Natural killer cell treated with Interleukin-12 subunit alpha and Interleukin-12 subunit beta and Interleukin-15 and Interleukin-18, amount 100 ng/mL, for 72 hours (primary cell): ENCODE measurements around the gene MSANTD3. TPM values are rescaled to one million over a fixed set of nuclear protein-coding genes. Genes with fewer than 3 reads are reported as not detected.

Experiments used
- ATAC-seq, 2 donors: fragments of 150-1000 bp; cut with Tn5 transposase in 1 of 2; sonication (Bioruptor Pico), chemical (Tn5 transposase) in 1 of 2; 2 replicates each; pipeline ENCODE4 v1.10.0; 2021
- DNase-seq: peaks from one replicate; pipeline ENCODE4 v3.0.0; 2022; ENCODE audit warnings: low spot score
- H3K27ac Mint-ChIP-seq, 2 donors: 1 replicate in 1 of 2; 2 replicates in 1 of 2; pipeline ENCODE4 v1.8.0; 2022; ENCODE audit warnings: mixed read lengths in 2 of 2, mild to moderate bottlenecking in 1 of 2, moderate library complexity in 1 of 2
- H3K27me3 Mint-ChIP-seq, 2 donors: 1 replicate in 1 of 2; 2 replicates in 1 of 2; pipeline ENCODE4 v1.8.0; 2022; ENCODE audit warnings: mixed read lengths in 2 of 2
- H3K36me3 Mint-ChIP-seq: one replicate; pipeline ENCODE4 v1.8.0; 2022; ENCODE audit warnings: mixed read lengths
- H3K4me1 Mint-ChIP-seq, 2 donors: 1 replicate in 1 of 2; 2 replicates in 1 of 2; pipeline ENCODE4 v1.8.0; 2022; ENCODE audit warnings: low read depth in 2 of 2, mixed read lengths in 2 of 2, mild to moderate bottlenecking in 1 of 2
- H3K4me3 Mint-ChIP-seq: one replicate; pipeline ENCODE4 v1.8.0; 2022; ENCODE audit warnings: mixed read lengths
- H3K9me3 Mint-ChIP-seq: 2 replicates; pipeline ENCODE4 v1.8.0; 2022; ENCODE audit warnings: mixed read lengths
- total RNA-seq, 2 donors: library from RNA; stranded (reverse); gene quantifications; one replicate each; pipeline ENCODE4 v1.2.3, GENCODE V29; 2022

Gene MSANTD3
- total RNA-seq, 2 donors from 2014 or later, result 9.2 to 17.5 TPM

DNA sequence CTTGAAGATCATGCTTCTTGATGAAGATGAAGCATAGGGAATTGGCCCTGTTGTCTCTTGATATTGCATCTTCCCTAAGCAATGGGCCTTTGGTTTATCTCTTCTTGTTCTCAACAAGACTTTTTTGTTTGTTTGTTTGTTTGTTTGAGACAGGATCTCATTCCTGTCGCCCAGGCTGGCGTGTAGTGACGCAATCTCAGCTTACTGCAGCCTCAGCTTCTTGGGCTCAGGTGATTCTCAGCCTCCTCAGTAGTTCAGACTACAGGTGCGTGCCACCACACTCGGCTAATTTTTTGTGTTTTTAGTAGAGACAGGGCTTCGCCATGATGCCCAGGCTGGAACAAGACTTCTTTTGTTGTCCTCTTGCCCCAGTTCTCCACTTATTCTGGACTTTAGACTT, 51.2 kb downstream of the MSANTD3 start:
- H3K4me1 Mint-ChIP-seq, result peaks cover 6% of the 10 kb centered on the region in 2 donors
- no peaks in the 10 kb centered on the region for H3K9me3 Mint-ChIP-seq
- DNase-seq (no peak), ATAC-seq (no peak)
- H3K27me3 Mint-ChIP-seq, result peaks cover 31 to 32% of the 10 kb centered on the region in 2 donors
- no peak overlapping the region for H3K27ac Mint-ChIP-seq
- no peak overlapping the region for H3K4me3 Mint-ChIP-seq
- H3K36me3 Mint-ChIP-seq, result no peaks in the 10 kb centered on the region

DNA sequence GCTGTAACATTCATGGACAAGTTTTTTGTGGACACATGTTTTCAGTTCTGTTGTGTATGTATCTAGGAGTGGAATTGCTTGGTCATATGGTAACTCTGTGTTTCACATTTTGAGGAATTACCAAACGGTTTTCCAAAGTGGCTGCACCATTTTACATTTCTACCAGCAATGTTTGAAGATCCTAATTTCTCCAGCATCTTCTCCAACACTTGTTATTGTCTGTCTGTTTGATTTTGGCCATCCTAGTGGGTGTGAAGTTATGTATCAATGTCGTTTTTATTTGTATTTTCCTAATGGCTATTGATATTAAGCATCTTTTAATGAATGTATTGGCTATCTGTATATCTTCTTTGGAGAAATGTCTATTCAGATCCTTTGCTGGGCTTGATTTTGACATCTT, 52.9 kb downstream of the MSANTD3 start:
- H3K27ac Mint-ChIP-seq, result no peak overlapping the region
- ATAC-seq (no peak), DNase-seq (no peak)
- no peaks in the 10 kb centered on the region for H3K4me1 Mint-ChIP-seq
- no peak overlapping the region for H3K4me3 Mint-ChIP-seq
- H3K36me3 Mint-ChIP-seq, result no peaks in the 10 kb centered on the region
- H3K9me3 Mint-ChIP-seq, result no peaks in the 10 kb centered on the region
- H3K27me3 Mint-ChIP-seq, result peaks cover 22 to 24% of the 10 kb centered on the region in 2 donors

DNA sequence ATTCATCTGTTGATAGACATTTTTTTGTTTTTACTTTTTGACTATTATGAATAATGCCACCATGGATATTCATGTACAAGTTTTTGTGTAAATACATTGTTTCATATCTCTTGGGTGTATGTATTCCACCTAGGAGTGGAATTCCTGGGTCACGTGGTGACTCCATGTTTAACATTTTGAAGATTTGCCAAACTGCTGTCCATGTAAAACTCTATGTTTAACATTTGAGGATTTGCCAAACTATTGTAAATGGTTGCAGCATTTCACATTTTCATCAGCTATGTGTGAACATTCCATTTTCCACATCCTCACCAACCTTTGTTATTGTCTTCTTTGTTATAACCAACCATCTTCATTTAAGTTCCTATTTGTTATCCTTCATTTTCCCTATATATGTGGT, 58.3 kb downstream of the MSANTD3 start:
- Mint-ChIP-seq H3K36me3 (no peaks in the 10 kb centered on the region), H3K4me1 (no peaks in the 10 kb centered on the region), H3K4me3 (no peak overlapping the region), H3K27me3 (peaks cover 10 to 17% of the 10 kb centered on the region in 2 donors), H3K27ac (no peak overlapping the region), H3K9me3 (no peaks in the 10 kb centered on the region)
- ATAC-seq, result no peak
- no peak for DNase-seq

DNA sequence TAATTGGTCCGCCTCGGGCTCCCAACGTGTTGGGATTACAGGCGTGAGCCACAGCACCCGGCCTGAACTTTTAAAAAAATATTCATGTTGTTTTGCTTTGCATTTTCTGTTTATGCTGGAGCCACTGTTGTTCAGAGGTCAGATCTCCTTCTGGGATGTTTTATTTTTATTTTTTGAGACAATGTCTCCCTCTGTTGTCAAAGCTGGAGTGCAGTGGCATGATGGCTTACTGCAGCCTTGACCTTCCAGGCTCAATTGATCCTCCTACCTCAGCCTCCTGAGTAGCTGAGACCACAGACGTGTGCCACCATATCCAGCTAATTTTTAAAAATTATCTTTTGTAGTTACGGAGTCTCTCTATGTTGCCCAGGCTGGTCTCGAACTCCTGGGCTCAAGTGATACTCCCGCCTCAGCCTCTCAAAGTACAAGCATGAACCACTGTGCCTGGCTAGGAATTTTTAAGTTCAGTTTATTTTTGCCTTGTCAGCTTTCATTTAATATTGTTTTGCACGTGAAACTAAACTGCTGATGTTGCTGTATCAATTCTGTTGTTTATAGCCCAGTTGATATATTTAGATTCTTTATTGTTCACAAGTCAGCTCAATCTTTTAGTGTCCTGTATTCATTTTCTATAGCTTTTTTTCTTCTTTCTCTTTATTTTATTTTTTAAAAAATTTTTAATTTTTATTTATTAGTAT, 59.7 kb downstream of the MSANTD3 start:
- Mint-ChIP-seq H3K27ac (no peak overlapping the region), H3K4me3 (no peak overlapping the region), H3K36me3 (no peaks in the 10 kb centered on the region), H3K4me1 (peaks cover 0 to 4% of the 10 kb centered on the region in 2 donors), H3K27me3 (peaks cover under 1 to 8% of the 10 kb centered on the region in 2 donors), H3K9me3 (no peaks in the 10 kb centered on the region)
- ATAC-seq, result no peak
- no peak for DNase-seq

DNA sequence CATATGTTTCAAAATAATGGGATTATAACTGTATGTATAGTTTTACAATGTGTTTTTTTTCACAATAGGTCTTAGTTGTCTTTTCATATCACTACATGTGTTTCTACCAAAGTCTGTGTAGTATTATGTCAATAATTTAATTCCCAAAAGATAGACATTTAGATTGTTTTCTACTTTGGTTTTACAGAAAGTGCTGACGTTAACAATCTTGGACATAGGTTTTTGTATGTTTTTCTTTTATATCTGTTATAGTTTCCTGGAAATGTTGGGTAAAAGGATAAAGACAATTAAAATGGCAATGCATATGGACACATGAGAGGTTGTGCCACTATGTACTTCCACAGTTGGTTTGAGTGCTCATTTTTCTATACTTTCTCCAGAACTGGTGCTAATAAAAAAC, 61.2 kb downstream of the MSANTD3 start:
- H3K27ac Mint-ChIP-seq, result no peak overlapping the region
- H3K9me3 Mint-ChIP-seq, result no peaks in the 10 kb centered on the region
- peaks cover 0 to 4% of the 10 kb centered on the region in 2 donors for H3K4me1 Mint-ChIP-seq
- H3K4me3 Mint-ChIP-seq, result no peak overlapping the region
- DNase-seq (no peak), ATAC-seq (no peak)
- peaks cover 0 to 3% of the 10 kb centered on the region in 2 donors for H3K27me3 Mint-ChIP-seq
- no peaks in the 10 kb centered on the region for H3K36me3 Mint-ChIP-seq

DNA sequence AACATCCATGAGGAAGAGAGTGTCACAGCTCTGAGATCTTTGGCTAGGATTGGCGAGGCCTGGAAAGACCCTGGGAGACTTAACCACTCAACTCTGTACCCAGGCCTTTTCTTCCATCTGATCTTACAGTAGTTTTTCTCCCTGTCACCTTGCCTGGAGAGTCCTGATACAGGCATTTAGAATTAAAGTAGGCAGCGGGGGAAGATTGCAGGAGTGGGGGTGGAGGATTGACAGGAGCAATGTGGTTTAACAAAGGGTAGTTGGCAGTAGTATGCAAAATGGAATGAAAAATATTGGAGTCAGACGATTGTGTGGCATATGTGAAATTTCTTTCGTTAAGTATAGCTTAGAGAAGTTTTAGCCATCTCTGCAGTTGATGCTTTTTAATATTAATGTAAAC, 62.9 kb downstream of the MSANTD3 start:
- Mint-ChIP-seq H3K4me1 (peaks cover 0 to 4% of the 10 kb centered on the region in 2 donors), H3K9me3 (no peaks in the 10 kb centered on the region), H3K4me3 (no peak overlapping the region), H3K36me3 (no peaks in the 10 kb centered on the region), H3K27me3 (peaks cover 0 to 3% of the 10 kb centered on the region in 2 donors), H3K27ac (no peak overlapping the region)
- no peak for DNase-seq
- no peak for ATAC-seq

DNA sequence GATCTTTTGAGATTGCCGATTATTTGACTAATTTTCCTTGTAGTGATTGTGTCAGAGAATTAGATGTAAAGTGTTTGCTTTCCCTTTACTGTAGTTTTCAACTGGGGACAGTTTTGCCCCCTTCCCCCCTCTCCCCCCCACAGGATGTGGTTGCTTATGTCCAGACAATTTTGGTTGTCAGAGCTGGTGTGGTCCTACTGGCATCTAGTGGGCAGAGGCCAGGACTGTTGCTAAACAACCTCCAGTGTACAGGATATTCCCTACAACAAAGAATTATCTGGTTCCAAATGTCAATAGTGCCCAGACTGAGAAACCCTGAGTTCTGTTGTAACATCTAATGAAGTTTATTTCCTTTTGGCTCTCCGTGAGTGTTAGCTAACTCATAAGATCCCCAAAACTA, 66.0 kb downstream of the MSANTD3 start:
- no peak overlapping the region for H3K4me3 Mint-ChIP-seq
- DNase-seq (no peak), ATAC-seq (no peak)
- peaks cover 0 to 6% of the 10 kb centered on the region in 2 donors for H3K27me3 Mint-ChIP-seq
- H3K4me1 Mint-ChIP-seq, result peaks cover 0 to 4% of the 10 kb centered on the region in 2 donors
- H3K36me3 Mint-ChIP-seq, result no peaks in the 10 kb centered on the region
- H3K27ac Mint-ChIP-seq, result no peak overlapping the region
- no peaks in the 10 kb centered on the region for H3K9me3 Mint-ChIP-seq

DNA sequence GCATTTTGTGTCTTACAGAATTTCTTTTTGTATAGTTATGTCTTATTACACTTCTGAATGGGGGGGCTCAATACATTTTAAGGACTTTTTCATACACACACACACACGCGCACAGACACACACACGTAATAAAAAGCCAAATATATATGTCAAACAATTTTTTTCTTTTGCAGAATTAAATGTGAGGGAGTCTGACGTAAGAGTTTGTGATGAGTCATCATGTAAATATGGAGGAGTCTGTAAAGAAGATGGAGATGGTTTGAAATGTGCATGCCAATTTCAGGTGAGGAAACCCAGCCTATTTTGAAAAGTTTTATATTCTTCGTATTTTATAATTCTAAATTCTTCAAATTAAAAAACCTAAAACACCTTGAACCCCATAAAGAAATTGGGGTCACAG, 71.6 kb downstream of the MSANTD3 start:
- Mint-ChIP-seq H3K9me3 (no peaks in the 10 kb centered on the region), H3K27ac (no peak overlapping the region), H3K27me3 (peaks cover 0 to 6% of the 10 kb centered on the region in 2 donors), H3K4me3 (no peak overlapping the region), H3K4me1 (no peaks in the 10 kb centered on the region), H3K36me3 (no peaks in the 10 kb centered on the region)
- DNase-seq (no peak), ATAC-seq (no peak)

DNA sequence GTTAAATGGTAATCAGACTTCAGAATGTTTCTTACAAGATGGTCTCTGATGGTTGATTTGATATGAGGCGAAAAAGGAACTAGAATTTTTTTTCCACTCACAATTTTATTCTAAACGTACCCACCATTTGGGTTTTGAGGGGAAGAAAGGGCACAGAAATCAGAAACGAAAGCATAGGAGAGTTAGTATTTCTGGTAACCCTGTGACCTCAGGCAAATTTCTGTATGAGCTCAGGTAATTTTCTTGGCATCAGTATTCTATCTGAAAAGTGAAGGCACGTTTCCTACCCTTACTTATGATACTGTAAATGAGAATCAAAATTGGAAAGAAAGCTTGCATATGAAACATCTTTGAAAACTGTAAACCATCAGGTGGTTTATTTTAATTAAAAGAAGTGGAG, 72.5 kb downstream of the MSANTD3 start:
- H3K9me3 Mint-ChIP-seq, result no peaks in the 10 kb centered on the region
- no peak overlapping the region for H3K27ac Mint-ChIP-seq
- DNase-seq (no peak), ATAC-seq (no peak)
- H3K36me3 Mint-ChIP-seq, result no peaks in the 10 kb centered on the region
- peaks cover 0 to 6% of the 10 kb centered on the region in 2 donors for H3K27me3 Mint-ChIP-seq
- no peaks in the 10 kb centered on the region for H3K4me1 Mint-ChIP-seq
- no peak overlapping the region for H3K4me3 Mint-ChIP-seq

DNA sequence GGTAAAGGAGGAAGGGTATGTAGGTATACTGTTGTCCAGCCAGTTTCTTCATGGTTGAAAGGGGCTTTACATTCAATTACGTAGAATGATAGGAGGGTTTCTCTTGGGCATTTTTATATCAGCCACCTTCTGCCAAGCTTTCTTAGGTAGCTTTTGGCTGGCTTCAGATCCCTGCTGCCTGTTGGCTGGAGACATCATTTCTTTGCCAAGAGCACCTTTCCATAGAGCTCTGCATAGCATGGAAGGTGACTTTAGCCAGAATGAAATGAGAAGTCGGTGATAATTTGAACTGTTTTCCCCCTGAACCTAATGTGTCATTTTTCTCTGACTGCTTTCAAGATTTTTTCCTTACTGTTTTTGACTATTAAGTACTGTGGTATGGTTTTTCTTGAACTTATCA, 72.9 kb downstream of the MSANTD3 start:
- H3K9me3 Mint-ChIP-seq, result no peaks in the 10 kb centered on the region
- no peaks in the 10 kb centered on the region for H3K4me1 Mint-ChIP-seq

More for the DNA sequence above, 72.9 kb downstream of the MSANTD3 start:
- H3K27ac Mint-ChIP-seq, result no peak overlapping the region
- DNase-seq, result no peak
- no peak overlapping the region for H3K4me3 Mint-ChIP-seq
- no peaks in the 10 kb centered on the region for H3K36me3 Mint-ChIP-seq
- peaks cover 0 to 6% of the 10 kb centered on the region in 2 donors for H3K27me3 Mint-ChIP-seq
- ATAC-seq, result no peak

Other genes starting within 250 kb of the MSANTD3 start
- 10 to 100 TPM; 17.3 to 37.7 TPM for gene TEX10, start 74.2 kb upstream of the MSANTD3 start, total RNA-seq
- gene TMEFF1, start 46.0 kb downstream of the MSANTD3 start, total RNA-seq, result under 1 TPM in 1 of 2 donors, not detected in 1; 0.33 TPM
- gene CAVIN4, start 150.9 kb downstream of the MSANTD3 start, total RNA-seq, result under 1 TPM; 0.31 to 0.48 TPM